Measurements from ENCODE around the gene COX7A1. TPM values are rescaled to one million over a fixed set of nuclear protein-coding genes. Genes with fewer than 3 reads are reported as not detected.
A peak's percentile ranks its signal among the peaks of the same experiment; 100 is the strongest.

COX7A1 gene
- total RNA-seq, 1 experiment from 2014 or later = 0.70 TPM

- Mint-ChIP-seq H3K36me3 (peaks cover 43% of the 10 kb centered on the region), H3K9me3 (no peaks in the 10 kb centered on the region), H3K27ac (peak overlapping the region; percentile 42), H3K4me3 (0 out of 2 replicates have a peak overlapping the region, but pooled peaks have one; percentile 18), H3K4me1 (peaks cover 18% of the 10 kb centered on the region), H3K27me3 (ENCODE audit: low read depth) (no peaks in the 10 kb centered on the region)
- ATAC-seq (no peak), DNase-seq (ENCODE audit: low spot score) (no peak)
- CTCF ChIA-PET = interaction anchor here (0.6 kb wide), 1 partner anchor 527 kb away, joined by 3 read pairs; no protein-coding TSS in a partner anchor
- TF ChIP-seq ZNF423 (CRISPR knock-in tag; IDR thresholded peaks at IDR 0.05) = 0 out of 2 replicates have a peak, but pooled peaks have one; percentile 29
- TF ChIP-seq ZNF512 (CRISPR knock-in tag; IDR thresholded peaks at IDR 0.05; ENCODE audit: borderline replicate concordance) = no peak
- TF ChIP-seq GABPB1 (CRISPR knock-in tag; IDR thresholded peaks at IDR 0.05) = peak; percentile 37
- POLR2A ChIA-PET = interaction anchor here (0.5 kb wide), 1 partner anchor 188 kb away, joined by 3 read pairs; no protein-coding TSS in a partner anchor
Measured at GRCh38 chr19:36120092-36120983, 31.9 kb downstream of the COX7A1 start.

- Mint-ChIP-seq H3K4me3 (peak overlapping the region; percentile 95), H3K36me3 (peaks cover 31% of the 10 kb centered on the region), H3K27ac (peak overlapping the region; percentile 54; the same call in 1 of the 2 replicates), H3K4me1 (peaks cover 34% of the 10 kb centered on the region), H3K27me3 (ENCODE audit: low read depth) (peaks cover 3% of the 10 kb centered on the region), H3K9me3 (no peaks in the 10 kb centered on the region)
- DNase-seq (ENCODE audit: low spot score) = no peak
- ATAC-seq = no peak
- POLR2A ChIA-PET = no interaction called here
- CTCF ChIA-PET = interaction anchor here (0.8 to 2.8 kb wide), 2 partner anchors 12 to 139 kb away, joined by 3 to 28 read pairs; no protein-coding TSS in a partner anchor
- TF ChIP-seq TEAD4 (CRISPR knock-in tag; IDR thresholded peaks at IDR 0.05) (no peak), MYBL2 (CRISPR knock-in tag; IDR thresholded peaks at IDR 0.05) (no peak), ATF2 (CRISPR knock-in tag; IDR thresholded peaks at IDR 0.05; ENCODE audit: borderline replicate concordance, low read depth) (no peak), USF1 (CRISPR knock-in tag; IDR thresholded peaks at IDR 0.05) (no peak), ZNF423 (CRISPR knock-in tag; IDR thresholded peaks at IDR 0.05) (no peak), NFYB (CRISPR knock-in tag; conservative IDR thresholded peaks at IDR 0.05; ENCODE audit: low read depth) (no peak), IRF1 (CRISPR knock-in tag; IDR thresholded peaks at IDR 0.05) (no peak), EMX1 (CRISPR knock-in tag; IDR thresholded peaks at IDR 0.05) (no peak), ZNF671 (CRISPR knock-in tag; IDR thresholded peaks at IDR 0.05) (no peak), NR1H2 (CRISPR knock-in tag; IDR thresholded peaks at IDR 0.05) (no peak), ELF4 (CRISPR knock-in tag; IDR thresholded peaks at IDR 0.05; ENCODE audit: low read depth) (no peak), SMAD3 (CRISPR knock-in tag; IDR thresholded peaks at IDR 0.05; ENCODE audit: borderline replicate concordance) (no peak), RELA (CRISPR knock-in tag; IDR thresholded peaks at IDR 0.05; ENCODE audit: borderline replicate concordance) (no peak), MXD4 (CRISPR knock-in tag; IDR thresholded peaks at IDR 0.05; ENCODE audit: borderline replicate concordance) (no peak), SMAD4 (CRISPR knock-in tag; IDR thresholded peaks at IDR 0.05) (no peak)
Measured at GRCh38 chr19:36116344-36116637, 36.0 kb downstream of the COX7A1 start.
